ENCODE data around the gene DCAF5. TPM values are rescaled to one million over a fixed set of nuclear protein-coding genes. Genes with fewer than 3 reads are reported as not detected.

The DCAF5 gene
- total and polyA plus RNA-seq, 2 of the 13 experiments (the other 11 are each of a cell fraction or from before 2014, with no cell fraction given): 13.4 to 31.6 TPM

- TF ChIP-seq ATF4 (CRISPR knock-in tag; IDR thresholded peaks at IDR 0.05) (0 out of 4 replicates have a peak, but pooled peaks of 1 of the 2 experiments have one; percentile 7), ZNF777 (CRISPR knock-in tag; IDR thresholded peaks at IDR 0.05) (no peak), HOXA3 (CRISPR knock-in tag; IDR thresholded peaks at IDR 0.05) (peak; percentile 44; the same call in 1 of the 2 replicates), DNMT1 (CRISPR knock-in tag; IDR thresholded peaks at IDR 0.05) (0 out of 2 replicates have a peak, but pooled peaks have one; percentile 80), ZNF549 (CRISPR knock-in tag; IDR thresholded peaks at IDR 0.05) (no peak), REPIN1 (CRISPR knock-in tag; IDR thresholded peaks at IDR 0.05; ENCODE audit: borderline replicate concordance, low read depth) (peak; percentile 58; the same call in 1 of the 2 replicates), ZNF543 (CRISPR knock-in tag; IDR thresholded peaks at IDR 0.05) (0 out of 2 replicates have a peak, but pooled peaks have one; percentile 34), ZNF670 (CRISPR knock-in tag; IDR thresholded peaks at IDR 0.05; ENCODE audit: borderline replicate concordance) (0 out of 2 replicates have a peak, but pooled peaks have one; percentile 42), ZNF558 (CRISPR knock-in tag; IDR thresholded peaks at IDR 0.05; ENCODE audit: borderline replicate concordance) (peak; percentile 52; the same call in 1 of the 2 replicates), ZNF292 (CRISPR knock-in tag; IDR thresholded peaks at IDR 0.05; ENCODE audit: borderline replicate concordance, low read depth) (peak; percentile 51; the same call in 1 of the 2 replicates), ZSCAN9 (CRISPR knock-in tag; IDR thresholded peaks at IDR 0.05; ENCODE audit: borderline replicate concordance) (peak; percentile 60; the same call in 1 of the 2 replicates), FOXA3 (CRISPR knock-in tag; IDR thresholded peaks at IDR 0.05) (no peak), POLR2AphosphoS2 (IDR thresholded peaks at IDR 0.05; ENCODE audit: low read depth, low read length) (no peak), TSC22D2 (CRISPR knock-in tag; IDR thresholded peaks at IDR 0.05; ENCODE audit: borderline replicate concordance) (no peak), ZBTB4 (CRISPR knock-in tag; IDR thresholded peaks at IDR 0.05; ENCODE audit: borderline replicate concordance) (no peak), PITX1 (CRISPR knock-in tag; IDR thresholded peaks at IDR 0.05) (no peak; the same call in 1 of the 2 replicates), ARNTL (CRISPR knock-in tag; IDR thresholded peaks at IDR 0.05) (peak; percentile 53), ZNF781 (CRISPR knock-in tag; IDR thresholded peaks at IDR 0.05; ENCODE audit: borderline replicate concordance, not compliant biosample characterization) (peak; percentile 33), ZNF564 (CRISPR knock-in tag; IDR thresholded peaks at IDR 0.05) (no peak; the same call in 1 of the 2 replicates), ZSCAN5A (CRISPR knock-in tag; IDR thresholded peaks at IDR 0.05; ENCODE audit: borderline replicate concordance) (0 out of 2 replicates have a peak, but pooled peaks have one; percentile 59), ZBTB46 (CRISPR knock-in tag; IDR thresholded peaks at IDR 0.05; ENCODE audit: borderline replicate concordance) (0 out of 2 replicates have a peak, but pooled peaks have one; percentile 41)
Observed at GRCh38 chr14:69151458-69152180, 1.3 kb downstream of the DCAF5 start (continued).

Data from HepG2 (cell line).